DMS153 (cell line): ENCODE measurements around the gene FOXE3.

Experiments used
- DNase-seq: peaks from one replicate; lab custom pipeline; 2025; lab: John Stamatoyannopoulos, UW

The FOXE3 gene

GRCh38 chr1:47415728-47416318 is at the start of gene FOXE3:
TSS of gene FOXE3 (plus strand) at chr1:47416285. CDS start at chr1:47416316, 31 bp downstream.
- DNase-seq: no peak

GRCh38 chr1:47367651-47368050 is 48.4 kb upstream of the FOXE3 start:
- no peak for DNase-seq

GRCh38 chr1:47371016-47371517 is 45.0 kb upstream of the FOXE3 start:
- no peak for DNase-seq

- DNase-seq: no peak
Measured at GRCh38 chr1:47374501-47374900, 41.6 kb upstream of the FOXE3 start.

- no peak for DNase-seq
Measured at GRCh38 chr1:47378147-47378546, 37.9 kb upstream of the FOXE3 start.

GRCh38 chr1:47380699-47381098 is 35.4 kb upstream of the FOXE3 start:
- DNase-seq: no peak

- DNase-seq: no peak
Measured at GRCh38 chr1:47382399-47382983, 33.6 kb upstream of the FOXE3 start.

GRCh38 chr1:47384083-47384482 is 32.0 kb upstream of the FOXE3 start:
- DNase-seq: no peak

GRCh38 chr1:47385020-47385419 is 31.1 kb upstream of the FOXE3 start:
- DNase-seq: no peak

GRCh38 chr1:47386268-47386667 is 29.8 kb upstream of the FOXE3 start:
- DNase-seq: no peak

GRCh38 chr1:47388030-47388890 is 27.8 kb upstream of the FOXE3 start:
- DNase-seq: no peak

GRCh38 chr1:47388891-47389238 is 27.2 kb upstream of the FOXE3 start:
- DNase-seq: peak; percentile 31

- no peak for DNase-seq
Measured at GRCh38 chr1:47389731-47390130, 26.4 kb upstream of the FOXE3 start.

- DNase-seq: no peak
Measured at GRCh38 chr1:47390843-47391242, 25.2 kb upstream of the FOXE3 start.

GRCh38 chr1:47393141-47393540 is 22.9 kb upstream of the FOXE3 start:
- DNase-seq: no peak

GRCh38 chr1:47395433-47395832 is 20.7 kb upstream of the FOXE3 start:
- no peak for DNase-seq

GRCh38 chr1:47396671-47397196 is 19.4 kb upstream of the FOXE3 start:
- DNase-seq: no peak

GRCh38 chr1:47399138-47399845 is 16.8 kb upstream of the FOXE3 start:
- no peak for DNase-seq

GRCh38 chr1:47399846-47400155 is 16.3 kb upstream of the FOXE3 start:
- DNase-seq: no peak

GRCh38 chr1:47401761-47402160 is 14.3 kb upstream of the FOXE3 start:
- no peak for DNase-seq

- no peak for DNase-seq
Measured at GRCh38 chr1:47402591-47402990, 13.5 kb upstream of the FOXE3 start.

GRCh38 chr1:47403321-47403910 is 12.7 kb upstream of the FOXE3 start:
- no peak for DNase-seq
